ENCODE data around the gene SURF2.

GRCh38 chr9:133346021-133346785 is 10.1 kb upstream of the SURF2 start:
- no peak for TF ChIP-seq CTCF (IDR thresholded peaks at IDR 0.05)
- no peak for TF ChIP-seq POLR2A (IDR thresholded peaks at IDR 0.05)

Data from heart left ventricle (tissue), 13 donors.